Caco-2 (cell line): ENCODE measurements around the gene MTERF1. TPM values are rescaled to one million over a fixed set of nuclear protein-coding genes. Genes with fewer than 3 reads are reported as not detected.

Experiments used
- BruUV-seq: library from RNA; stranded (reverse); fragments of 400-500 nt; replicated peaks from 2 replicates; lab custom pipeline; 2021; lab: Mats Ljungman, UMichigan
- CTCF ChIA-PET: fragments of 300-600 bp; sonication (Branson Sonifier 250); formaldehyde crosslinking; loops from one replicate; lab custom pipeline; 2022; ENCODE audit warnings: antibody characterized with exemption; lab: Charles Lee
- POLR2A ChIA-PET: fragments of 300-600 bp; sonication (Branson Sonifier 250); formaldehyde crosslinking; loops from one replicate; lab custom pipeline; 2022; ENCODE audit warnings: antibody characterized with exemption; lab: Charles Lee
- DNase-seq, 2 experiments: peaks; one replicate each; pipeline versions ENCODE4 v3.0.0 to v3.0.0-alpha.2; 2020 to 2022
- H3K27me3 ChIP-seq: replicated peaks from 2 replicates; pipeline ENCODE4 v1.6.0; 2011; ENCODE audit warnings: low read length; ENCODE audit not compliant: control insufficient read depth, insufficient read depth
- H3K36me3 ChIP-seq: 2 replicates; pipeline ENCODE4 v1.5.1; 2011; ENCODE audit warnings: low read length; ENCODE audit not compliant: control insufficient read depth, insufficient read depth
- H3K4me1 ChIP-seq: fragments of 250-450 bp; sonication (Bioruptor Pico); 2 replicates; pipeline ENCODE4 v1.5.1; 2020; ENCODE audit warnings: mild to moderate bottlenecking
- H3K4me3 ChIP-seq: 2 replicates; pipeline ENCODE4 v1.5.1; 2011; ENCODE audit warnings: low read depth, mild to moderate bottlenecking, control low read depth, low read length
- H3K9me3 ChIP-seq: fragments of 250-450 bp; sonication (Bioruptor Pico); 2 replicates; pipeline ENCODE4 v1.5.1; 2020; ENCODE audit warnings: mild to moderate bottlenecking, moderate library complexity
- H3K27ac Mint-ChIP-seq: one replicate; pipeline ENCODE4 v1.8.0; 2022; ENCODE audit warnings: mixed read lengths; ENCODE audit not compliant: unreplicated experiment
- H3K27me3 Mint-ChIP-seq: one replicate; pipeline ENCODE4 v1.8.0; 2022; ENCODE audit warnings: mixed read lengths; ENCODE audit not compliant: insufficient read depth, unreplicated experiment
- H3K36me3 Mint-ChIP-seq: one replicate; pipeline ENCODE4 v1.8.0; 2022; ENCODE audit warnings: mild to moderate bottlenecking, mixed read lengths; ENCODE audit not compliant: insufficient read depth, unreplicated experiment
- H3K4me1 Mint-ChIP-seq: one replicate; pipeline ENCODE4 v1.8.0; 2022; ENCODE audit warnings: low read depth, mixed read lengths; ENCODE audit not compliant: unreplicated experiment
- H3K4me3 Mint-ChIP-seq: one replicate; pipeline ENCODE4 v1.8.0; 2022; ENCODE audit warnings: mild to moderate bottlenecking, moderate library complexity, mixed read lengths; ENCODE audit not compliant: unreplicated experiment
- H3K9me3 Mint-ChIP-seq: one replicate; pipeline ENCODE4 v1.8.0; 2022; ENCODE audit warnings: mixed read lengths; ENCODE audit not compliant: unreplicated experiment
- intact Hi-C: fragments of 100-400 bp; cut with micrococcal nuclease; formaldehyde crosslinking; loops from one replicate; pipeline ENCODE4 v1.10.0; 2022; ENCODE audit not compliant: unreplicated experiment
- total RNA-seq: library from RNA; stranded (reverse); gene quantifications from 2 replicates; pipeline ENCODE4 v1.2.3, GENCODE V29; 2022
- TF ChIP-seq, protein P1 (sequence below), 2 experiments: fragments of 200-600 bp in 1 of 2; IDR thresholded peaks; 1 replicate in 1 of 2; 2 replicates in 1 of 2; pipeline versions ENCODE4 v1.5.1 to v1.8.0; 2011 to 2022; ENCODE audit warnings: antibody characterized with exemption in 1 of 2, control low read depth in 1 of 2, inconsistent platforms in 1 of 2, low read depth in 1 of 2, low read length in 1 of 2, mild to moderate bottlenecking in 1 of 2, moderate library complexity in 1 of 2; ENCODE audit not compliant: insufficient read depth in 1 of 2, severe bottlenecking in 1 of 2, unreplicated experiment in 1 of 2

MTERF1 gene
- total RNA-seq, 1 experiment from 2014 or later, result 16.2 TPM

DNA sequence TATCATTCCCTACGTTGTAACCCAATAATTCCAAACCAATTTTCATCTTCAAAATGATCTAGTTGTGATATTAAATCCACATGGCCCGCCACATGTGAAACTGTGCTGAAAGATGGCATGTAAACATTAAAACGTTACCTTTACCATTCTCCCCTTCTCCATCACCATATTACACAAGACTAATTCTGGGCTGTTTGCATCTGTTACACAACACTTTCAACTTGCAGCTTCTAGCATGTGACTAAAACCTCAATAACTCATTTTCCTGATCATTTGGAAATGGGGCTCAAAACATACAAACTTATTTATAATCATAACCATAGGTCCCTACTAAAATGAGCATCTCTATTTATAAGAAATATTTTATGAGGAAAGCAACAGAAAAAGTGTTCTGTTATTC lies 4.7 kb downstream of the MTERF1 start:
- H3K27ac Mint-ChIP-seq, result no peak overlapping the region
- Histone ChIP-seq H3K27me3 (no peaks in the 10 kb centered on the region), H3K4me3 (no peak overlapping the region), H3K9me3 (no peaks in the 10 kb centered on the region), H3K4me1 (no peaks in the 10 kb centered on the region), H3K36me3 (no peaks in the 10 kb centered on the region)
- H3K4me1 Mint-ChIP-seq, result no peaks in the 10 kb centered on the region
- ChIA-PET CTCF (no interaction called here), POLR2A (no interaction called here)
- TF ChIP-seq, protein P1, sequence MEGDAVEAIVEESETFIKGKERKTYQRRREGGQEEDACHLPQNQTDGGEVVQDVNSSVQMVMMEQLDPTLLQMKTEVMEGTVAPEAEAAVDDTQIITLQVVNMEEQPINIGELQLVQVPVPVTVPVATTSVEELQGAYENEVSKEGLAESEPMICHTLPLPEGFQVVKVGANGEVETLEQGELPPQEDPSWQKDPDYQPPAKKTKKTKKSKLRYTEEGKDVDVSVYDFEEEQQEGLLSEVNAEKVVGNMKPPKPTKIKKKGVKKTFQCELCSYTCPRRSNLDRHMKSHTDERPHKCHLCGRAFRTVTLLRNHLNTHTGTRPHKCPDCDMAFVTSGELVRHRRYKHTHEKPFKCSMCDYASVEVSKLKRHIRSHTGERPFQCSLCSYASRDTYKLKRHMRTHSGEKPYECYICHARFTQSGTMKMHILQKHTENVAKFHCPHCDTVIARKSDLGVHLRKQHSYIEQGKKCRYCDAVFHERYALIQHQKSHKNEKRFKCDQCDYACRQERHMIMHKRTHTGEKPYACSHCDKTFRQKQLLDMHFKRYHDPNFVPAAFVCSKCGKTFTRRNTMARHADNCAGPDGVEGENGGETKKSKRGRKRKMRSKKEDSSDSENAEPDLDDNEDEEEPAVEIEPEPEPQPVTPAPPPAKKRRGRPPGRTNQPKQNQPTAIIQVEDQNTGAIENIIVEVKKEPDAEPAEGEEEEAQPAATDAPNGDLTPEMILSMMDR (IDR thresholded peaks at IDR 0.05; ENCODE audit: insufficient read depth in 1 of 2, low read depth in 1 of 2, low read length in 1 of 2, severe bottlenecking in 1 of 2, unreplicated experiment in 1 of 2), result no peak
- no peaks in the 10 kb centered on the region for H3K9me3 Mint-ChIP-seq
- no peak for DNase-seq
- BruUV-seq, result no TSS peak
- intact Hi-C loops, result no loop called here
- no peaks in the 10 kb centered on the region for H3K27me3 Mint-ChIP-seq
- H3K4me3 Mint-ChIP-seq, result no peak overlapping the region
- peaks cover 20% of the 10 kb centered on the region for H3K36me3 Mint-ChIP-seq

GRCh38 chr7:91872928-91873327 lies 7.6 kb downstream of the MTERF1 start:
- BruUV-seq, result no TSS peak
- Mint-ChIP-seq H3K27me3 (no peaks in the 10 kb centered on the region), H3K4me3 (no peak overlapping the region), H3K36me3 (peaks cover 18% of the 10 kb centered on the region), H3K9me3 (no peaks in the 10 kb centered on the region), H3K27ac (no peak overlapping the region), H3K4me1 (no peaks in the 10 kb centered on the region)
- no peak for DNase-seq
- ChIA-PET CTCF (no interaction called here), POLR2A (no interaction called here)
- intact Hi-C loops, result no loop called here
- TF ChIP-seq, protein P1 (IDR thresholded peaks at IDR 0.05; ENCODE audit: insufficient read depth in 1 of 2, low read depth in 1 of 2, low read length in 1 of 2, severe bottlenecking in 1 of 2, unreplicated experiment in 1 of 2), result no peak
- Histone ChIP-seq H3K4me3 (no peak overlapping the region), H3K27me3 (no peaks in the 10 kb centered on the region), H3K36me3 (no peaks in the 10 kb centered on the region), H3K9me3 (no peaks in the 10 kb centered on the region), H3K4me1 (no peaks in the 10 kb centered on the region)

DNA sequence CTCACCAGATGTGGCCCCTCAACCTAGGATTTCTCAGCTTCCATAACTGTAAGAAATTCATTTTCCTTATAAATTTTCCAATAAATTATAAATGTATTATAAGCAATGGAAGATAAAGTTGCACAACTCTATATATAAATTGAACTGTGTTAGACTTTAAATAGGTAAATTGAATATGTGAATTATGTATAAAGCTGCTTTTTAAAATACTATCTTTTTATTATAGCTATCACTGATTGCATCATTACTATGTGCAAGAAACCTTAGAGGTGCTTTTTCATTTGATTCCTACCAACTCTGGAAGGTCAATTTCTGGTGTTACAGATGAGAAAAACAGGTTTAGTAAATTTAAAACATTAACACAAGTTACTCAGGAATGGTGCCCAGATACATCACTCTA lies 8.4 kb downstream of the MTERF1 start:
- CTCF ChIA-PET, result no interaction called here
- POLR2A ChIA-PET, result no interaction called here

More for the DNA sequence above, 8.4 kb downstream of the MTERF1 start:
- TF ChIP-seq, protein P1 (IDR thresholded peaks at IDR 0.05; ENCODE audit: insufficient read depth in 1 of 2, low read depth in 1 of 2, low read length in 1 of 2, severe bottlenecking in 1 of 2, unreplicated experiment in 1 of 2), result no peak
- intact Hi-C loops, result no loop called here
- no peak for DNase-seq
- BruUV-seq, result no TSS peak
- Histone ChIP-seq H3K36me3 (no peaks in the 10 kb centered on the region), H3K4me1 (no peaks in the 10 kb centered on the region), H3K9me3 (no peaks in the 10 kb centered on the region), H3K27me3 (no peaks in the 10 kb centered on the region), H3K4me3 (no peak overlapping the region)
- peaks cover 13% of the 10 kb centered on the region for H3K36me3 Mint-ChIP-seq
- no peaks in the 10 kb centered on the region for H3K4me1 Mint-ChIP-seq
- no peaks in the 10 kb centered on the region for H3K9me3 Mint-ChIP-seq
- no peak overlapping the region for H3K27ac Mint-ChIP-seq
- H3K27me3 Mint-ChIP-seq, result no peaks in the 10 kb centered on the region
- H3K4me3 Mint-ChIP-seq, result no peak overlapping the region
